Stimulated activated effector memory CD8-positive, alpha-beta T cell treated with anti-CD3 and anti-CD28 coated beads, Interleukin-12 subunit alpha, Interleukin-12 subunit beta, amount 100 ng/mL, for 72 hours (primary cell): Measurements from ENCODE around the gene SCN10A.

Source experiments
- ATAC-seq: fragments of 150-1000 bp; cut with Tn5 transposase; 2 replicates; pipeline ENCODE4 v1.10.0; 2021
- DNase-seq, 2 donors: peaks; one replicate each; pipeline ENCODE4 v3.0.0; 2021 to 2022; ENCODE audit warnings: low spot score in 2 of 2
- H3K27ac Mint-ChIP-seq: one replicate; pipeline ENCODE4 v1.8.0; 2022; ENCODE audit warnings: mild to moderate bottlenecking, mixed read lengths
- H3K36me3 Mint-ChIP-seq: one replicate; pipeline ENCODE4 v1.8.0; 2022; ENCODE audit warnings: mild to moderate bottlenecking, mixed read lengths
- H3K4me1 Mint-ChIP-seq: one replicate; pipeline ENCODE4 v1.8.0; 2022; ENCODE audit warnings: mixed read lengths
- H3K4me3 Mint-ChIP-seq: one replicate; pipeline ENCODE4 v1.8.0; 2022; ENCODE audit warnings: mild to moderate bottlenecking, mixed read lengths
- H3K9me3 Mint-ChIP-seq: one replicate; pipeline ENCODE4 v1.8.0; 2022; ENCODE audit warnings: mixed read lengths

Gene SCN10A

GRCh38 chr3:38713121-38713520 lies 102.9 kb downstream of the SCN10A start:
- DNase-seq, result no peak
- no peaks in the 10 kb centered on the region for H3K9me3 Mint-ChIP-seq
- H3K27ac Mint-ChIP-seq, result no peak overlapping the region
- H3K36me3 Mint-ChIP-seq, result no peaks in the 10 kb centered on the region
- H3K4me1 Mint-ChIP-seq, result no peaks in the 10 kb centered on the region
- H3K4me3 Mint-ChIP-seq, result no peak overlapping the region
- ATAC-seq, result no peak

- DNase-seq (no peak), ATAC-seq (no peak)
- Mint-ChIP-seq H3K36me3 (no peaks in the 10 kb centered on the region), H3K4me1 (no peaks in the 10 kb centered on the region), H3K27ac (no peak overlapping the region), H3K4me3 (no peak overlapping the region), H3K9me3 (no peaks in the 10 kb centered on the region)
Measured at GRCh38 chr3:38711321-38711720, 104.7 kb downstream of the SCN10A start.

GRCh38 chr3:38707730-38708129 lies 108.3 kb downstream of the SCN10A start:
- H3K9me3 Mint-ChIP-seq, result no peaks in the 10 kb centered on the region
- ATAC-seq (no peak), DNase-seq (no peak)
- H3K27ac Mint-ChIP-seq, result no peak overlapping the region
- H3K4me3 Mint-ChIP-seq, result no peak overlapping the region
- H3K36me3 Mint-ChIP-seq, result no peaks in the 10 kb centered on the region
- H3K4me1 Mint-ChIP-seq, result no peaks in the 10 kb centered on the region

- no peak for DNase-seq
- H3K4me1 Mint-ChIP-seq, result no peaks in the 10 kb centered on the region
Measured at GRCh38 chr3:38706961-38707360, 109.1 kb downstream of the SCN10A start.

GRCh38 chr3:38702231-38702630 lies 113.8 kb downstream of the SCN10A start:
- Mint-ChIP-seq H3K9me3 (no peaks in the 10 kb centered on the region), H3K4me1 (no peaks in the 10 kb centered on the region), H3K36me3 (no peaks in the 10 kb centered on the region), H3K4me3 (no peak overlapping the region), H3K27ac (no peak overlapping the region)
- ATAC-seq, result no peak
- DNase-seq, result no peak

More at GRCh38 chr3:38706961-38707360, 109.1 kb downstream of the SCN10A start:
- Mint-ChIP-seq H3K4me3 (no peak overlapping the region), H3K27ac (no peak overlapping the region), H3K36me3 (no peaks in the 10 kb centered on the region), H3K9me3 (no peaks in the 10 kb centered on the region)
- ATAC-seq, result no peak

- H3K4me1 Mint-ChIP-seq, result no peaks in the 10 kb centered on the region
- H3K27ac Mint-ChIP-seq, result no peak overlapping the region
- H3K9me3 Mint-ChIP-seq, result no peaks in the 10 kb centered on the region
Measured at GRCh38 chr3:38698760-38699159, 117.3 kb downstream of the SCN10A start.

GRCh38 chr3:38698061-38698460 lies 118.0 kb downstream of the SCN10A start:
- Mint-ChIP-seq H3K4me1 (no peaks in the 10 kb centered on the region), H3K4me3 (no peak overlapping the region), H3K9me3 (no peaks in the 10 kb centered on the region), H3K36me3 (no peaks in the 10 kb centered on the region), H3K27ac (no peak overlapping the region)
- ATAC-seq (no peak), DNase-seq (no peak)

More at GRCh38 chr3:38698760-38699159, 117.3 kb downstream of the SCN10A start:
- DNase-seq (no peak), ATAC-seq (no peak)
- Mint-ChIP-seq H3K4me3 (no peak overlapping the region), H3K36me3 (no peaks in the 10 kb centered on the region)

GRCh38 chr3:38696034-38696433 lies 120.0 kb downstream of the SCN10A start:
- no peaks in the 10 kb centered on the region for H3K4me1 Mint-ChIP-seq
- no peak overlapping the region for H3K4me3 Mint-ChIP-seq
- H3K27ac Mint-ChIP-seq, result no peak overlapping the region
- no peaks in the 10 kb centered on the region for H3K9me3 Mint-ChIP-seq
- no peaks in the 10 kb centered on the region for H3K36me3 Mint-ChIP-seq
- ATAC-seq (no peak), DNase-seq (no peak)

- no peaks in the 10 kb centered on the region for H3K4me1 Mint-ChIP-seq
- no peaks in the 10 kb centered on the region for H3K36me3 Mint-ChIP-seq
- ATAC-seq, result no peak
- no peak overlapping the region for H3K27ac Mint-ChIP-seq
- H3K9me3 Mint-ChIP-seq, result no peaks in the 10 kb centered on the region
- H3K4me3 Mint-ChIP-seq, result no peak overlapping the region
- DNase-seq, result no peak
Measured at GRCh38 chr3:38690185-38690584, 125.8 kb downstream of the SCN10A start.

GRCh38 chr3:38689774-38690173 lies 126.2 kb downstream of the SCN10A start:
- Mint-ChIP-seq H3K36me3 (no peaks in the 10 kb centered on the region), H3K4me3 (no peak overlapping the region), H3K4me1 (no peaks in the 10 kb centered on the region), H3K9me3 (no peaks in the 10 kb centered on the region), H3K27ac (no peak overlapping the region)
- DNase-seq, result no peak
- no peak for ATAC-seq

- H3K9me3 Mint-ChIP-seq, result no peaks in the 10 kb centered on the region
- H3K4me3 Mint-ChIP-seq, result no peak overlapping the region
- H3K4me1 Mint-ChIP-seq, result no peaks in the 10 kb centered on the region
- no peak overlapping the region for H3K27ac Mint-ChIP-seq
- no peaks in the 10 kb centered on the region for H3K36me3 Mint-ChIP-seq
- ATAC-seq (no peak), DNase-seq (no peak)
Measured at GRCh38 chr3:38689346-38689745, 126.7 kb downstream of the SCN10A start.

GRCh38 chr3:38687321-38687720 lies 128.7 kb downstream of the SCN10A start:
- Mint-ChIP-seq H3K9me3 (no peaks in the 10 kb centered on the region), H3K36me3 (no peaks in the 10 kb centered on the region), H3K27ac (no peak overlapping the region), H3K4me1 (no peaks in the 10 kb centered on the region), H3K4me3 (no peak overlapping the region)
- ATAC-seq (no peak), DNase-seq (no peak)

GRCh38 chr3:38684546-38684945 lies 131.5 kb downstream of the SCN10A start:
- H3K27ac Mint-ChIP-seq, result no peak overlapping the region

GRCh38 chr3:38669668-38670067 lies 146.3 kb downstream of the SCN10A start:
- Mint-ChIP-seq H3K36me3 (no peaks in the 10 kb centered on the region), H3K27ac (no peak overlapping the region), H3K9me3 (no peaks in the 10 kb centered on the region), H3K4me1 (no peaks in the 10 kb centered on the region), H3K4me3 (no peak overlapping the region)
- no peak for DNase-seq
- no peak for ATAC-seq

More at GRCh38 chr3:38684546-38684945, 131.5 kb downstream of the SCN10A start:
- H3K4me3 Mint-ChIP-seq, result no peak overlapping the region
- ATAC-seq (no peak), DNase-seq (no peak)
- H3K4me1 Mint-ChIP-seq, result no peaks in the 10 kb centered on the region
- no peaks in the 10 kb centered on the region for H3K9me3 Mint-ChIP-seq
- H3K36me3 Mint-ChIP-seq, result no peaks in the 10 kb centered on the region

GRCh38 chr3:38662544-38662943 lies 153.5 kb downstream of the SCN10A start:
- no peak overlapping the region for H3K27ac Mint-ChIP-seq
- no peaks in the 10 kb centered on the region for H3K4me1 Mint-ChIP-seq
- no peak overlapping the region for H3K4me3 Mint-ChIP-seq
- DNase-seq (no peak), ATAC-seq (no peak)
- H3K9me3 Mint-ChIP-seq, result peaks cover 9% of the 10 kb centered on the region
- no peaks in the 10 kb centered on the region for H3K36me3 Mint-ChIP-seq

GRCh38 chr3:38658841-38659240 lies 157.2 kb downstream of the SCN10A start:
- no peak overlapping the region for H3K27ac Mint-ChIP-seq
- no peaks in the 10 kb centered on the region for H3K36me3 Mint-ChIP-seq
- DNase-seq (no peak), ATAC-seq (no peak)
- H3K4me3 Mint-ChIP-seq, result no peak overlapping the region
- H3K4me1 Mint-ChIP-seq, result no peaks in the 10 kb centered on the region
- peaks cover 9% of the 10 kb centered on the region for H3K9me3 Mint-ChIP-seq

GRCh38 chr3:38657369-38657768 lies 158.6 kb downstream of the SCN10A start:
- ATAC-seq (no peak), DNase-seq (no peak)
- H3K4me1 Mint-ChIP-seq, result no peaks in the 10 kb centered on the region
- H3K36me3 Mint-ChIP-seq, result no peaks in the 10 kb centered on the region
- H3K27ac Mint-ChIP-seq, result no peak overlapping the region
- no peak overlapping the region for H3K4me3 Mint-ChIP-seq
- no peaks in the 10 kb centered on the region for H3K9me3 Mint-ChIP-seq
